OCI-LY3 (cell line): ENCODE data around the gene GRIK4.

ENCODE experiments used
- EZH2phosphoT487 ChIP-seq: fragments of 200-600 bp; shearing (Covaris generic); IDR thresholded peaks from 2 replicates; pipeline ENCODE4 v1.6.1; 2018; ENCODE audit warnings: antibody characterized with exemption, mixed run types, low read depth
- TF ChIP-seq, protein P1 (sequence below): fragments of 200-600, 300-600 bp; sonication (generic); IDR thresholded peaks from 2 replicates; pipeline ENCODE4 v1.5.1; 2014; ENCODE audit warnings: antibody characterized with exemption, low read length, low read depth

- TF ChIP-seq, protein P1, sequence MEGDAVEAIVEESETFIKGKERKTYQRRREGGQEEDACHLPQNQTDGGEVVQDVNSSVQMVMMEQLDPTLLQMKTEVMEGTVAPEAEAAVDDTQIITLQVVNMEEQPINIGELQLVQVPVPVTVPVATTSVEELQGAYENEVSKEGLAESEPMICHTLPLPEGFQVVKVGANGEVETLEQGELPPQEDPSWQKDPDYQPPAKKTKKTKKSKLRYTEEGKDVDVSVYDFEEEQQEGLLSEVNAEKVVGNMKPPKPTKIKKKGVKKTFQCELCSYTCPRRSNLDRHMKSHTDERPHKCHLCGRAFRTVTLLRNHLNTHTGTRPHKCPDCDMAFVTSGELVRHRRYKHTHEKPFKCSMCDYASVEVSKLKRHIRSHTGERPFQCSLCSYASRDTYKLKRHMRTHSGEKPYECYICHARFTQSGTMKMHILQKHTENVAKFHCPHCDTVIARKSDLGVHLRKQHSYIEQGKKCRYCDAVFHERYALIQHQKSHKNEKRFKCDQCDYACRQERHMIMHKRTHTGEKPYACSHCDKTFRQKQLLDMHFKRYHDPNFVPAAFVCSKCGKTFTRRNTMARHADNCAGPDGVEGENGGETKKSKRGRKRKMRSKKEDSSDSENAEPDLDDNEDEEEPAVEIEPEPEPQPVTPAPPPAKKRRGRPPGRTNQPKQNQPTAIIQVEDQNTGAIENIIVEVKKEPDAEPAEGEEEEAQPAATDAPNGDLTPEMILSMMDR = no peak
- no peak for TF ChIP-seq EZH2phosphoT487
These were observed 11.2 kb downstream of the GRIK4 start for GRCh38 chr11:120522736-120523135.
